H1 (cell line): Measurements from ENCODE around the gene RELN. TPM values are rescaled to one million over a fixed set of nuclear protein-coding genes. Genes with fewer than 3 reads are reported as not detected.

Source experiments
- EZH2 ChIP-seq: fragments of 200-600 bp; sonication (generic); IDR thresholded peaks from 2 replicates; pipeline ENCODE4 v1.7.1; 2012; ENCODE audit warnings: low read depth, mild to moderate bottlenecking, moderate library complexity, low read length, inconsistent platforms; ENCODE audit not compliant: severe bottlenecking
- GTF2F1 ChIP-seq: IDR thresholded peaks from 2 replicates; pipeline ENCODE4 v1.6.1; 2012; ENCODE audit warnings: low read depth, low read length, improper control_type of control experiment, borderline replicate concordance
- KDM1A ChIP-seq: fragments of 200-600, 300-600 bp; sonication (generic); IDR thresholded peaks from 2 replicates; pipeline ENCODE4 v1.7.1; 2016; ENCODE audit warnings: mild to moderate bottlenecking, low read length, borderline replicate concordance
- KDM5A ChIP-seq: fragments of 200-600 bp; IDR thresholded peaks from 2 replicates; pipeline ENCODE4 v1.7.1; 2012; ENCODE audit warnings: mild to moderate bottlenecking, low read length, inconsistent platforms, mixed read lengths
- NANOG ChIP-seq: IDR thresholded peaks from 2 replicates; pipeline ENCODE4 v1.6.1; 2011; ENCODE audit warnings: low read length, low read depth, mild to moderate bottlenecking, inconsistent platforms; ENCODE audit not compliant: insufficient read depth, poor library complexity, severe bottlenecking
- POLR2A ChIP-seq, 2 experiments: IDR thresholded peaks; 1 replicate in 1 of 2; 2 replicates in 1 of 2; pipeline ENCODE4 v1.6.1; 2011; ENCODE audit warnings: low read depth in 2 of 2, low read length in 2 of 2, mild to moderate bottlenecking in 2 of 2; ENCODE audit errors: control extremely low read depth in 1 of 2
- SRF ChIP-seq: IDR thresholded peaks from 2 replicates; pipeline ENCODE4 v1.6.1; 2011; ENCODE audit warnings: mild to moderate bottlenecking, low read depth, low read length, moderate library complexity
- TBP ChIP-seq: IDR thresholded peaks from 2 replicates; pipeline ENCODE4 v1.6.1; 2011; ENCODE audit warnings: low read depth, low read length, improper control_type of control experiment
- USF2 ChIP-seq: IDR thresholded peaks from 2 replicates; pipeline ENCODE4 v1.6.1; 2011; ENCODE audit warnings: low read length, improper control_type of control experiment
- YY1 ChIP-seq: IDR thresholded peaks from 2 replicates; pipeline ENCODE4 v1.6.1; 2011; ENCODE audit warnings: low read depth, mild to moderate bottlenecking, low read length
- polyA plus RNA-seq, 7 experiments: library from polyadenylated mRNA; depleted of rRNA in 3 of 7; stranded (reverse) in 5 of 7; unstranded in 2 of 7; fragments of >200 nt in 5 of 7; fragments of 200-250 nt in 2 of 7; gene quantifications; 1 replicate in 5 of 7; 2 replicates in 1 of 7; 4 replicates in 1 of 7; pipeline versions ENCODE4 v1.2.1 to v1.2.3, GENCODE V29; 2011 to 2013; ENCODE audit warnings: missing spikeins in 2 of 7, mixed read lengths in 2 of 7
- total RNA-seq: library from RNA; stranded (reverse); fragmentation: NEBNext Ultra II Directional; extraction: Animal tissue kit (Norgen Biotek cat#: 25700); gene quantifications from 2 replicates; pipeline ENCODE4 v1.2.1, GENCODE V29; 2021

Gene RELN
- total and polyA plus RNA-seq, 2 of the 8 experiments (the other 6 are each of a cell fraction or from before 2014, with no cell fraction given) = 0.03 to 0.07 TPM

GRCh38 chr7:103462358-103462757 lies 527.1 kb downstream of the RELN start (continued):
- TF ChIP-seq USF2 (no peak), NANOG (no peak), YY1 (no peak), TBP (no peak), KDM5A (no peak), KDM1A (no peak), EZH2 (no peak), GTF2F1 (no peak), SRF (no peak), POLR2A (IDR thresholded peaks at IDR 0.05; ENCODE audit: control extremely low read depth in 1 of 2, low read depth in 2 of 2, low read length in 2 of 2) (no peak)
